PC-9 (cell line): ENCODE measurements around the gene TM9SF1. TPM values are rescaled to one million over a fixed set of nuclear protein-coding genes. Genes with fewer than 3 reads are reported as not detected.
"Not testable (repeated sequence)": the region's sequence is repeated elsewhere in the genome, so short reads cannot be mapped to it uniquely, and the experiment has no call there.

ENCODE experiments used
- BruUV-seq: library from RNA; stranded (reverse); fragments of 400-500 nt; replicated peaks from 2 replicates; lab custom pipeline; 2021; lab: Mats Ljungman, UMichigan
- CTCF ChIA-PET: fragments of 300-600 bp; sonication (Branson Sonifier 250); formaldehyde crosslinking; loops from one replicate; lab custom pipeline; 2022; ENCODE audit warnings: antibody characterized with exemption; lab: Charles Lee
- POLR2A ChIA-PET: fragments of 300-600 bp; sonication (Branson Sonifier 250); formaldehyde crosslinking; loops from one replicate; lab custom pipeline; 2022; ENCODE audit warnings: antibody characterized with exemption; ENCODE audit not compliant: unreplicated experiment; lab: Charles Lee
- DNase-seq, 2 experiments: peaks; one replicate each; pipeline versions ENCODE4 v3.0.0 to v3.0.0-alpha.2; 2015 to 2022; ENCODE audit warnings: mixed read lengths in 1 of 2
- H2AFZ ChIP-seq: fragments of 200-600 bp; sonication (generic); 2 replicates; pipeline ENCODE4 v1.8.1; 2017; ENCODE audit warnings: antibody characterized with exemption
- H3F3A ChIP-seq: fragments of 200-600 bp; sonication (generic); 2 replicates; pipeline ENCODE4 v1.8.1; 2017; ENCODE audit warnings: antibody characterized with exemption, mild to moderate bottlenecking, low read depth; ENCODE audit not compliant: insufficient read depth
- H3K27ac ChIP-seq: fragments of 200-600 bp; sonication (generic); 2 replicates; pipeline ENCODE4 v1.6.1; 2016; ENCODE audit warnings: mixed run types
- H3K27me3 ChIP-seq: fragments of 200-600 bp; sonication (generic); 2 replicates; pipeline ENCODE4 v1.6.1; 2016; ENCODE audit warnings: low read depth, mixed run types; ENCODE audit not compliant: insufficient read depth
- H3K36me3 ChIP-seq: fragments of 200-600 bp; sonication (generic); 2 replicates; pipeline ENCODE4 v1.6.1; 2016; ENCODE audit warnings: low read depth, mixed run types
- H3K4me1 ChIP-seq: fragments of 200-600 bp; sonication (generic); replicated peaks from 2 replicates; pipeline ENCODE4 v1.6.1; 2016; ENCODE audit warnings: mixed run types; ENCODE audit not compliant: insufficient read depth
- H3K4me2 ChIP-seq: fragments of 200-600 bp; sonication (generic); 2 replicates; pipeline ENCODE4 v1.6.1; 2017; ENCODE audit warnings: mixed run types
- H3K4me3 ChIP-seq: fragments of 200-600 bp; sonication (generic); 2 replicates; pipeline ENCODE4 v1.6.1; 2016; ENCODE audit warnings: mixed run types
- H3K79me2 ChIP-seq: fragments of 200-600 bp; sonication (generic); 2 replicates; pipeline ENCODE4 v1.6.1; 2017; ENCODE audit warnings: low read depth, mixed run types
- H3K9me2 ChIP-seq: fragments of 200-600 bp; sonication (generic); 2 replicates; pipeline ENCODE4 v1.8.1; 2017; ENCODE audit warnings: mild to moderate bottlenecking; ENCODE audit not compliant: insufficient read depth
- H3K9me3 ChIP-seq: fragments of 200-600 bp; sonication (generic); 2 replicates; pipeline ENCODE4 v1.8.1; 2016; ENCODE audit warnings: low read depth; ENCODE audit not compliant: insufficient read depth
- H4K20me1 ChIP-seq: fragments of 200-600 bp; sonication (generic); 2 replicates; pipeline ENCODE4 v1.8.1; 2017; ENCODE audit not compliant: insufficient read depth
- EZH2 ChIP-seq: fragments of 200-600 bp; sonication (generic); IDR thresholded peaks from 2 replicates; pipeline ENCODE4 v1.8.0; 2017; ENCODE audit warnings: antibody characterized with exemption, low read depth
- intact Hi-C: fragments of 100-400 bp; cut with micrococcal nuclease; formaldehyde crosslinking; loops from one replicate; pipeline ENCODE4 v1.10.0; 2022; ENCODE audit not compliant: unreplicated experiment
- total RNA-seq: library from RNA; stranded (reverse); gene quantifications from 2 replicates; pipeline ENCODE4 v1.2.3, GENCODE V29; 2021
- TF ChIP-seq, protein P1 (sequence below): fragments of 200-600 bp; sonication (generic); conservative IDR thresholded peaks from 2 replicates; pipeline ENCODE4 v1.6.1; 2017; ENCODE audit warnings: mixed run types, antibody characterized with exemption, mild to moderate bottlenecking, moderate library complexity

TM9SF1 gene
- total RNA-seq, 1 experiment from 2014 or later: 37.3 TPM

DNA sequence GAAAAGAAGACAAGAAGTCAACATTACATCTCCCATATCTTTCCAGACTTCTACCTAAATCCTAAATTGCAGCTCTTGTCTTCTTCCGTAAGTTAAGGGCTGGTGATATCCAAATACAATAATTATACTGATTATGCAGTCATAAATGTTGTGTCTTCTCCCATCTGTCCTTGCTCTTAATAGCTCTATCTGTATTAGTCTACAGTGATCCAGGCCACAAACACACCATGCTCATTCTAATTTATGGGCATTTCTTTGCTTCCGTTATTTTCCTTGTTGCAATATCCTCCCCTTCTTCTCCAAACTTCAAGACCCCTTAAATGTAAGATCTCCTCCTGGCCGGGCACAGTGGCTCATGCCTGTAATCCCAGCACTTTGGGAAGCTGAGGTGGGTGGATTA is 24.3 kb upstream of the TM9SF1 start:
- H3K9me3 ChIP-seq: no peaks in the 10 kb centered on the region
- H3K4me3 ChIP-seq: no peak overlapping the region
- ChIA-PET POLR2A (interaction anchor here (0.7 kb wide), 1 partner anchor 163 kb away, joined by 3 read pairs; no protein-coding TSS in a partner anchor), CTCF (interaction anchor here (0.7 kb wide), 1 partner anchor 80 kb away, joined by 10 read pairs; no protein-coding TSS in a partner anchor)
- no peaks in the 10 kb centered on the region for H3K9me2 ChIP-seq
- H4K20me1 ChIP-seq: no peaks in the 10 kb centered on the region; the same call in 1 of the 2 replicates
- peaks cover 8% of the 10 kb centered on the region; the same call in 1 of the 2 replicates for H3K79me2 ChIP-seq
- 0 out of 2 replicates have a peak, but pooled peaks cover 3% of the 10 kb centered on the region for H3K4me1 ChIP-seq
- H3F3A ChIP-seq: no peaks in the 10 kb centered on the region
- DNase-seq: no peak
- BruUV-seq: no TSS peak
- H3K36me3 ChIP-seq: no peaks in the 10 kb centered on the region
- H3K27ac ChIP-seq: no peak overlapping the region
- H3K27me3 ChIP-seq: no peaks in the 10 kb centered on the region
- H3K4me2 ChIP-seq: no peak overlapping the region
- intact Hi-C loops: no loop called here
- TF ChIP-seq, protein P1, sequence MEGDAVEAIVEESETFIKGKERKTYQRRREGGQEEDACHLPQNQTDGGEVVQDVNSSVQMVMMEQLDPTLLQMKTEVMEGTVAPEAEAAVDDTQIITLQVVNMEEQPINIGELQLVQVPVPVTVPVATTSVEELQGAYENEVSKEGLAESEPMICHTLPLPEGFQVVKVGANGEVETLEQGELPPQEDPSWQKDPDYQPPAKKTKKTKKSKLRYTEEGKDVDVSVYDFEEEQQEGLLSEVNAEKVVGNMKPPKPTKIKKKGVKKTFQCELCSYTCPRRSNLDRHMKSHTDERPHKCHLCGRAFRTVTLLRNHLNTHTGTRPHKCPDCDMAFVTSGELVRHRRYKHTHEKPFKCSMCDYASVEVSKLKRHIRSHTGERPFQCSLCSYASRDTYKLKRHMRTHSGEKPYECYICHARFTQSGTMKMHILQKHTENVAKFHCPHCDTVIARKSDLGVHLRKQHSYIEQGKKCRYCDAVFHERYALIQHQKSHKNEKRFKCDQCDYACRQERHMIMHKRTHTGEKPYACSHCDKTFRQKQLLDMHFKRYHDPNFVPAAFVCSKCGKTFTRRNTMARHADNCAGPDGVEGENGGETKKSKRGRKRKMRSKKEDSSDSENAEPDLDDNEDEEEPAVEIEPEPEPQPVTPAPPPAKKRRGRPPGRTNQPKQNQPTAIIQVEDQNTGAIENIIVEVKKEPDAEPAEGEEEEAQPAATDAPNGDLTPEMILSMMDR: no peak
- no peak for TF ChIP-seq EZH2
- no peak overlapping the region for H2AFZ ChIP-seq

DNA sequence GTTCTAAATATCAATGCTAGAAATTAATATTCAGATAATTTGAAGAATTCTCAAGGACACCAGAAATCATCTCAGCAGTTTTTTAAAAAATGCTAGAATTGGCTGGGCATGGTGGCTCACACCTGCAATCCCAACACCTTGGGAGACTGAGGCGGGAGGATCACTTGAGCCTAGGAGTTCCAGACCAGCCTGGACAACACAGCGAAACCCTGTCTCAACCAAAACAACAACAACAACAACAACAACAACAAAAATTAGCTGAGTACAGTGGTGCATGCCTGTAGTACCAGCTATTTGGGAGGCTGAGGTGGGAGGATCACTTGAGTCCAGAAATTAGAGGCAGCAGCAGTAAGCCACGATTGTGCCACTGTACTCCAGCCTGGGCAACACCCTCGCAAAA is 23.8 kb upstream of the TM9SF1 start:
- CTCF ChIA-PET: interaction anchor here (0.7 kb wide), 1 partner anchor 80 kb away, joined by 10 read pairs; no protein-coding TSS in a partner anchor
- H3K27me3 ChIP-seq: no peaks in the 10 kb centered on the region
- POLR2A ChIA-PET: no interaction called here
- H3F3A ChIP-seq: peaks cover 1% of the 10 kb centered on the region; the same call in 1 of the 2 replicates
- no peak overlapping the region for H2AFZ ChIP-seq
- H3K79me2 ChIP-seq: 0 out of 2 replicates have a peak, but pooled peaks cover 3% of the 10 kb centered on the region
- BruUV-seq: no TSS peak
- H3K36me3 ChIP-seq: no peaks in the 10 kb centered on the region
- H3K4me1 ChIP-seq: 0 out of 2 replicates have a peak, but pooled peaks cover 4% of the 10 kb centered on the region
- no peaks in the 10 kb centered on the region; the same call in 1 of the 2 replicates for H4K20me1 ChIP-seq
- no peak overlapping the region for H3K4me2 ChIP-seq
- H3K27ac ChIP-seq: no peak overlapping the region
- no peaks in the 10 kb centered on the region for H3K9me2 ChIP-seq
- no peak for DNase-seq
- intact Hi-C loops: no loop called here
- TF ChIP-seq EZH2: no peak
- TF ChIP-seq, protein P1: no peak
- H3K4me3 ChIP-seq: no peak overlapping the region
- H3K9me3 ChIP-seq: no peaks in the 10 kb centered on the region

DNA sequence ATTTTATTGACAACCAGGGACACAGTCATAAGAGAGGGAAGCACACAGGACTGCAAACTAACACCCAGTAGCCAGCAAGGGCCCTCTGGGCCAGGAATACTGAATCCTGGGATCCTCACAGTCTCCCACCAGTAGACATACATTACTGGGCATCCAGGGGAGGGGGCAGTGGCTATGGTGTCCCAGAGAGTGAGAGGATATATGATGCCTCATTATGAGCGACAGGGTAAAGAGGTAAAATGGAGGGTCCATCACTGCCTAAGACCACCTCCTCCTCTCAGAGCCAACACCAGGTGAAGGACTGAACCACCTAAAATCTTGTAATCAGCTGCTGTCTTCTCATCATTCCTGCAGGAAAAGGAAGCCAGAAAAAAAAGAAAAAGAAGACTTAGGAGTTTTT is 21.6 kb upstream of the TM9SF1 start:
- not testable (repeated sequence) for BruUV-seq

More for the DNA sequence above, 21.6 kb upstream of the TM9SF1 start:
- H3K36me3 ChIP-seq, DNase-seq, H3K4me1 ChIP-seq, H3K4me2 ChIP-seq, intact Hi-C loops, H3K4me3 ChIP-seq, POLR2A ChIA-PET, H3K27me3 ChIP-seq, H2AFZ ChIP-seq, H3K9me3 ChIP-seq, CTCF ChIA-PET, H3K27ac ChIP-seq, H4K20me1 ChIP-seq, H3K79me2 ChIP-seq, H3K9me2 ChIP-seq: not testable (repeated sequence)
- peaks cover 14% of the 10 kb centered on the region; the same call in 1 of the 2 replicates for H3F3A ChIP-seq
